Aorta (tissue), 5 donors: Measurements from ENCODE around the gene PRKAG3. TPM values are rescaled to one million over a fixed set of nuclear protein-coding genes. Genes with fewer than 3 reads are reported as not detected.
"Not testable (repeated sequence)": the region's sequence is repeated elsewhere in the genome, so short reads cannot be mapped to it uniquely, and the experiment has no call there.

Experiments
- ATAC-seq: fragments of 200-7000 bp; cut with Tn5 transposase; one replicate; pipeline ENCODE4 v1.9.1; 2022; ENCODE audit warnings: moderate library complexity; ENCODE audit not compliant: low FRiP score
- DNase-seq, 2 donors: peaks; one replicate each; pipeline ENCODE4 v3.0.0-alpha.2; 2020
- H3K27ac ChIP-seq, 2 donors: one replicate each; pipeline ENCODE4 v1.5.1; 2013; ENCODE audit warnings: low read length in 2 of 2, mild to moderate bottlenecking in 2 of 2, moderate library complexity in 2 of 2, control low read depth in 1 of 2, inconsistent platforms in 1 of 2, low read depth in 1 of 2
- H3K27me3 ChIP-seq, 2 donors: one replicate each; pipeline ENCODE4 v1.6.1; 2013; ENCODE audit warnings: control low read depth in 1 of 2, low read length in 1 of 2, mild to moderate bottlenecking in 1 of 2, moderate library complexity in 1 of 2; ENCODE audit not compliant: insufficient read depth in 2 of 2, control insufficient read depth in 1 of 2
- H3K36me3 ChIP-seq, 2 donors: one replicate each; pipeline ENCODE4 v1.6.1; 2013; ENCODE audit warnings: control low read depth in 1 of 2, low read length in 1 of 2, mild to moderate bottlenecking in 1 of 2; ENCODE audit not compliant: insufficient read depth in 2 of 2, control insufficient read depth in 1 of 2
- H3K4me1 ChIP-seq, 2 donors: one replicate each; pipeline ENCODE4 v1.6.1; 2013; ENCODE audit warnings: low read length in 2 of 2, control low read depth in 1 of 2, mild to moderate bottlenecking in 1 of 2, moderate library complexity in 1 of 2; ENCODE audit not compliant: insufficient read depth in 2 of 2, control insufficient read depth in 1 of 2
- H3K4me3 ChIP-seq, 2 donors: one replicate each; pipeline ENCODE4 v1.5.1; 2013; ENCODE audit warnings: low read length in 2 of 2, control low read depth in 1 of 2, mild to moderate bottlenecking in 1 of 2
- H3K9me3 ChIP-seq: one replicate; pipeline ENCODE4 v1.6.1; 2013; ENCODE audit warnings: mild to moderate bottlenecking, low read length; ENCODE audit not compliant: control insufficient read depth
- WGBS, 2 donors: extraction: QIAGEN DNeasy Blood & Tissue Kit; methylation state at CpG; one replicate each; pipeline ENCODE4 v1.1.7; 2013; 5-methylcytosine and 5-hydroxymethylcytosine counted together
- intact Hi-C, 2 donors: fragments of 100-400 bp; cut with DNase I; formaldehyde crosslinking; loops; one replicate each; pipeline versions ENCODE4 v1.14.2 to v1.15.0; 2022
- microRNA-seq, 2 donors: library from miRNA; unstranded; fragments of <30 nt; microRNA quantifications; one replicate each; pipeline ENCODE4 v1.2.0, GENCODE V29; 2020
- polyA plus RNA-seq, 2 donors: library from polyadenylated mRNA; stranded (reverse); fragments of 200-250 nt; gene quantifications; one replicate each; pipeline ENCODE4 v1.2.3, GENCODE V29; 2013
- total RNA-seq, 2 donors: library from RNA; stranded (reverse); fragmentation: NEBNext Ultra II Directional; extraction: Animal tissue kit (Norgen Biotek cat#: 25700); gene quantifications; one replicate each; pipeline ENCODE4 v1.2.1, GENCODE V29; 2021
- donor health status: healthy with polysubstance abuse.
- donor health status: Bipolar disorder and iron deficiency.
- donor health status: DM: no; HTN: no; CAD: no.
- donor health status: DM: no; HTN: no; CAD: no.
- donor health status: DM: yes; HTN: yes; CAD: no.

Gene PRKAG3
- total and polyA plus RNA-seq, 4 donors: 0.13 to 1.0 (median 0.20) TPM

DNA sequence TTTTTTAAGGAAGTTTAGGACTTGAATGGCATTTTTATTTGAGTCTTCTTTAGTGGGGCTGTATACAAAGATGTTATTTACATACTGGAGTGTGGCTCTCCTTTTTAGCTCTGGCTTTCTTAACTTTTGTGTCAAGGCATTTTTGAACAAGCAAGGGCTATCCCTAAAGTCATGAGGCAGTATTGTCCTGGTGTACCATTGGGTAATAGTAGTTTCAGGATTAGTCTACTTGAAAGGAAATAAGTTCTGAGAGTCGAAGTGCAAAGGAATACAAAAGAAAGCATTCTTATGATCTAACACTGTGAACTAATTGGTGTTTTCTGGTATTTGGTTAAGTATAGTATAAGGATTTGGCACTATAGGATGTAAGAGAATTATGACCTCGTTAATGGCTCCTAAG lies 51.6 kb downstream of the PRKAG3 start:
- Histone ChIP-seq H3K36me3 (no peaks in the 10 kb centered on the region), H3K4me1 (peaks cover 0 to 3% of the 10 kb centered on the region in 2 donors), H3K4me3 (no peak overlapping the region), H3K27me3 (no peaks in the 10 kb centered on the region), H3K9me3 (no peaks in the 10 kb centered on the region), H3K27ac (no peak overlapping the region)
- WGBS, 2 donors: 91 to 94% methylated on average over 2 of the region's 2 CpGs
- intact Hi-C loops: loop anchor here in 1 of 2 donors (10.0 kb wide), 2 partner anchors 45 to 55 kb away; partner anchors contain the start of gene PRKAG3
- no peak for ATAC-seq
- DNase-seq: no peak

DNA sequence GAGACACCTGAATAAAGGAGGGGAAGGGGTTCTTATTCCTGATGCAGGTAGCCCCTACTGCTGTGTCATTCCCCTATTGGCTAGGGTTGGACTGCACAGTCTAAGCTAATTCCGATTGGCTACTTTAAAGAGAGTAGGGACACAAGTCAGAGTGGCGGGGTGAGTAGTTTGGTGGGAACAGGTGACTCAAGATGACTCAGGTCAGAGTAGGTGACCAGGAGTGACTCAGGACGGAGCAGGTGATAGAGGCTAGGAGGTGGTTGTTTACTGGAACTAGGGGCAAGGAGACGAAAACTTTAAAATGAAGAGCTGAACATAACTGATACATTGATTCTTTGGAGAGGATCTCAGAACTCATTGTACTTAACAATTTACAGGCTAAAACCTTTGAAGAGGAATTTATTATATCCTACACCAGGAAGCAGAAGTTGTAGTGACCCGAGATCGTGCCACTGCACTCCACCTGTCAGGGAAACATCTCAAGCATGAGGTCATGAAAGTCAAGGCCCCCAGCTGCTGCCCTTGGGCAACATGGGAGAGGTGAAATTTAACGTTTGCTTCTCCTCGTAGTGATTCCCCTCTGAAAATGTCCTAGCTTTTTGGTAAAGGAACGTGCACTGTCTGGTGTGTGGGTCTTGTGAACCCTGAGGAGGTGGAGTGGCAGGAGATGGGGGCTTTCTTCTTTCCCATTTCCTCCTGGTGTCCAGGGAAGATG lies 54.2 kb downstream of the PRKAG3 start:
- no peaks in the 10 kb centered on the region for H3K36me3 ChIP-seq
- no peak overlapping the region for H3K4me3 ChIP-seq
- H3K4me1 ChIP-seq: no peaks in the 10 kb centered on the region
- intact Hi-C loops: no loop called here
- 95 to 96% methylated on average over 9 of the region's 9 CpGs for WGBS, 2 donors
- H3K27me3 ChIP-seq: no peaks in the 10 kb centered on the region
- ATAC-seq (no peak), DNase-seq (no peak)
- no peaks in the 10 kb centered on the region for H3K9me3 ChIP-seq
- H3K27ac ChIP-seq: no peak overlapping the region

DNA sequence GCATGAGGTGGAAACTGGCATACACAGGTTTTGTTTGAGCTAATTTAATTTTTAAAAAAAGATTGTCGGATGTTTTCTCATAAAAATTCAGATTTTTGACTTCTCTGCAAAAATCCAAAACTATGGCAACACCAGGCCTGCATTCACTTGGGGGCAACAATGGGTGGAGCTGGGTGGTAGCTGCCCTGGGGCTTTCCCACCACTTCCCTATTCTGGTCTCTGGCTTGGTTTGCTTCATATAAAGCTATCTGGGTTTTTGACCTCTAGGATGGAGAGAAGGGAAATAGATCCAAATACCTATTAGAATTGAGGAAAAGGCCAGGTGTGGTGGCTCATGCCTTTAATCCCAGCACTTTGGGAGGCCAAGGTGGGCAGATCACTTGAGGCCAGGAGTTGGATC lies 55.1 kb downstream of the PRKAG3 start:
- Histone ChIP-seq H3K27ac (no peak overlapping the region), H3K36me3 (no peaks in the 10 kb centered on the region), H3K9me3 (no peaks in the 10 kb centered on the region), H3K4me3 (no peak overlapping the region), H3K4me1 (no peaks in the 10 kb centered on the region), H3K27me3 (no peaks in the 10 kb centered on the region)
- intact Hi-C loops: no loop called here
- DNase-seq (no peak), ATAC-seq (no peak)
- WGBS, 2 donors: 97 to 99% methylated on average over 1 of the region's 1 CpG

DNA sequence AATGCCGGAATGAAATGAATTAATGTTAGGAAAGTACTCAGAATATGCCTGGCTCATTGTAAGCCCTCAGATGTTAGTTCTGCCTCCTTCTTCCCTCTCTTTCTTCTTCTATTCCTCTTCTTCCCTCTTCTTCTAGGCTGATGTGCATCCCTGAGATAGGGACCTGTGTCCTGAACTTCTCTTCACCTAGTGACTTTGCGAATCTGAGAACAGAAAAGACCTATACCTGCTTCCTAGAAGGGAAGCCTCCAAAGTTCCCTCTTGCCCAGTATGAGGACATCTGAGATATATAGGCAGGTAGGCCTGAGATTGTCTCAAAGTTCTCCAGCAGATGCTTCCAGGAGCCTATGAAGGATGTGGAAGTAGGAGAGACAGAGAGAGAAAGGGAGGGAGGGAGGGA lies 57.7 kb downstream of the PRKAG3 start:
- ATAC-seq (no peak), DNase-seq (no peak)
- Histone ChIP-seq H3K36me3 (no peaks in the 10 kb centered on the region), H3K9me3 (no peaks in the 10 kb centered on the region), H3K4me3 (no peak overlapping the region), H3K4me1 (no peaks in the 10 kb centered on the region), H3K27ac (no peak overlapping the region), H3K27me3 (no peaks in the 10 kb centered on the region)
- intact Hi-C loops: no loop called here
- WGBS, 2 donors: 98 to 99% methylated on average over 2 of the region's 2 CpGs

DNA sequence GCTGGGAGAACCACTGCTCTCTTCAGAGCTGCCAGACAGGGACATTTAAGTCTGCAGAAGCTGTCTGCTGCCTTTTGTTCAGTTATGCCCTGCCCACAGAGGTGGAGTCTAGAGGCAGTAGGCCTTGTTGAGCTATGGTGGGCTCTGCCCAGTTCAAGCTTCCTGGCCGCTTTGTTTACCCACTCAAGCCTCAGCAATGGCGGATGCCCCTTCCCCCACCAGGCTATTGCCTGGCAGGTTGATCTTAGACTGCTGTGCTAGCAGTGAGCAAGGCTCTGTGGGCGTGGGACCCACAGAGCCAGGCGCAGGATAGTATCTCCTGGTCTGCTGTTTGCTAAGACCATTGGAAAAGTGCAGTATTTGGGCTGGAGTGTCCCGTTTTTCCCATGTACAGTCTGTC lies 58.8 kb downstream of the PRKAG3 start:
- intact Hi-C loops, H3K27me3 ChIP-seq, H3K9me3 ChIP-seq, H3K36me3 ChIP-seq, H3K4me1 ChIP-seq, H3K27ac ChIP-seq, H3K4me3 ChIP-seq, DNase-seq, ATAC-seq: not testable (repeated sequence)
- 95 to 96% methylated on average over 5 of the region's 5 CpGs for WGBS, 2 donors

Small RNA genes within 50 kb of the gene (microRNA-seq; reads per million reads assigned to microRNA genes)
- gene MIR9500: 0 reads per million in 2 donors

Other genes with a start within 250 kb of the PRKAG3 start
- gene PLCD4, start 223.9 kb downstream of the PRKAG3 start, total RNA-seq: 1 to 10 TPM; 1.6 to 5.3 TPM
- 1 to 10 TPM in 1 of 2 donors, under 1 TPM in 1; 0.25 to 1.2 TPM for gene PLCD4, start 223.9 kb downstream of the PRKAG3 start, polyA plus RNA-seq
- gene ZNF142, start 172.2 kb downstream of the PRKAG3 start, total RNA-seq: 10 to 100 TPM; 27.7 to 32.9 TPM
- gene ZNF142, start 172.2 kb downstream of the PRKAG3 start, polyA plus RNA-seq: 10 to 100 TPM in 1 of 2 donors, 1 to 10 TPM in 1; 3.4 to 10.9 TPM
- 10 to 100 TPM; 21.1 to 32.7 TPM for gene BCS1L, start 172.1 kb downstream of the PRKAG3 start, total RNA-seq
- 100 to 1,000 TPM in 1 of 2 donors, 10 to 100 TPM in 1; 12.5 to 111 TPM for gene BCS1L, start 172.1 kb downstream of the PRKAG3 start, polyA plus RNA-seq
- 10 to 100 TPM; 22.1 to 24.0 TPM for gene RNF25, start 159.8 kb downstream of the PRKAG3 start, total RNA-seq
- gene RNF25, start 159.8 kb downstream of the PRKAG3 start, polyA plus RNA-seq: 10 to 100 TPM; 10.9 to 28.0 TPM
- gene STK36, start 159.7 kb downstream of the PRKAG3 start, total RNA-seq: 10 to 100 TPM; 21.8 to 45.8 TPM
- 10 to 100 TPM in 1 of 2 donors, 1 to 10 TPM in 1; 8.0 to 46.4 TPM for gene STK36, start 159.7 kb downstream of the PRKAG3 start, polyA plus RNA-seq
- gene TTLL4, start 121.0 kb downstream of the PRKAG3 start, total RNA-seq: 10 to 100 TPM; 22.3 to 36.3 TPM
- gene TTLL4, start 121.0 kb downstream of the PRKAG3 start, polyA plus RNA-seq: 10 to 100 TPM in 1 of 2 donors, 1 to 10 TPM in 1; 1.9 to 28.8 TPM
- gene CYP27A1, start 49.7 kb downstream of the PRKAG3 start, total RNA-seq: 10 to 100 TPM; 31.9 to 50.6 TPM
- 10 to 100 TPM; 19.3 to 40.4 TPM for gene CYP27A1, start 49.7 kb downstream of the PRKAG3 start, polyA plus RNA-seq
- gene WNT6, start 28.0 kb upstream of the PRKAG3 start, total RNA-seq: 1 to 10 TPM in 1 of 2 donors, under 1 TPM in 1; 0.88 to 2.1 TPM
- not detected for gene WNT6, start 28.0 kb upstream of the PRKAG3 start, polyA plus RNA-seq
- gene WNT10A, start 49.0 kb upstream of the PRKAG3 start, total RNA-seq: not detected
- not detected for gene WNT10A, start 49.0 kb upstream of the PRKAG3 start, polyA plus RNA-seq
- gene CDK5R2, start 127.9 kb upstream of the PRKAG3 start, total RNA-seq: not detected
- not detected for gene CDK5R2, start 127.9 kb upstream of the PRKAG3 start, polyA plus RNA-seq
- not detected for gene FEV, start 153.4 kb upstream of the PRKAG3 start, total RNA-seq
- 1 to 10 TPM in 1 of 2 donors, not detected in 1; 1.9 TPM for gene FEV, start 153.4 kb upstream of the PRKAG3 start, polyA plus RNA-seq
- gene CRYBA2, start 161.6 kb upstream of the PRKAG3 start, total RNA-seq: not detected
- not detected for gene CRYBA2, start 161.6 kb upstream of the PRKAG3 start, polyA plus RNA-seq
- gene CFAP65, start 209.7 kb upstream of the PRKAG3 start, total RNA-seq: not detected
- under 1 TPM in 1 of 2 donors, not detected in 1; 0.15 TPM for gene CFAP65, start 209.7 kb upstream of the PRKAG3 start, polyA plus RNA-seq
- gene IHH, start 229.1 kb upstream of the PRKAG3 start, total RNA-seq: not detected
- gene IHH, start 229.1 kb upstream of the PRKAG3 start, polyA plus RNA-seq: 1 to 10 TPM in 1 of 2 donors, under 1 TPM in 1; 0.05 to 2.0 TPM